ENCODE data around the gene CRY2. TPM values are rescaled to one million over a fixed set of nuclear protein-coding genes. Genes with fewer than 3 reads are reported as not detected.

The CRY2 gene
- total and polyA plus RNA-seq, 2 of the 13 experiments (the other 11 are each of a cell fraction or from before 2014, with no cell fraction given): 10.1 to 12.2 TPM

DNA sequence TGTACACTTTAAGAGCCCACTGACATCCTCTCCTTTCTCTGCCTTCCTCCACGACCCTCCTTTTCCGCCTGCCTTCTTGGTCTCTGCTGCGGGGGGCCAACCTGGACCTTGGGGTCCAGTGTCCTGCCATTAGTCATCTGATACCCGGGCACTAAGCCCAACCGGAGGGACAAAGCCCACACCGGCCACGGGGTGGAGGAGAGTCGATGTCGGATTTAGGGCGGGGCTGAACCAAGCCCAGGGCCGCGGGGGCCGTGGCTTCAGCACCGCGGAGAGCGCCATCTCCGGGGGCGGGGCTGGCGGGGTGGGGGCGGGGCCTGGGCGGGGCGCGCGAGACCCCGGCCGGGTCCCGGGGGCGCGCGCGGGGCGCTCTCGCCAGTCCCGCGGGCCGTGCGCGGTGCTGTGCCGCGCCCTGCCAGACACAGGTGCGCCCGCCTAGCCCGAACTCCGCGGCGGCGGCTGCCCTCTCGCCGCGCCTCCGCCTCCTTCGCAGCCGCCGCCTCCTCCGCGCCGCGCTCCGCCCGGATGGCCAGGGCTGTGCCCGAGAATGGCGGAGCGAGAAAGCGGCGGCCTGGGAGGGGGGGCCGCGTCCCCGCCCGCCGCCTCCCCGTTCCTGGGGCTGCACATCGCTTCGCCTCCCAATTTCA is 38.1 kb downstream of the CRY2 start, which contains the start of gene MAPK8IP1 (continued):
- TF ChIP-seq, protein P1, sequence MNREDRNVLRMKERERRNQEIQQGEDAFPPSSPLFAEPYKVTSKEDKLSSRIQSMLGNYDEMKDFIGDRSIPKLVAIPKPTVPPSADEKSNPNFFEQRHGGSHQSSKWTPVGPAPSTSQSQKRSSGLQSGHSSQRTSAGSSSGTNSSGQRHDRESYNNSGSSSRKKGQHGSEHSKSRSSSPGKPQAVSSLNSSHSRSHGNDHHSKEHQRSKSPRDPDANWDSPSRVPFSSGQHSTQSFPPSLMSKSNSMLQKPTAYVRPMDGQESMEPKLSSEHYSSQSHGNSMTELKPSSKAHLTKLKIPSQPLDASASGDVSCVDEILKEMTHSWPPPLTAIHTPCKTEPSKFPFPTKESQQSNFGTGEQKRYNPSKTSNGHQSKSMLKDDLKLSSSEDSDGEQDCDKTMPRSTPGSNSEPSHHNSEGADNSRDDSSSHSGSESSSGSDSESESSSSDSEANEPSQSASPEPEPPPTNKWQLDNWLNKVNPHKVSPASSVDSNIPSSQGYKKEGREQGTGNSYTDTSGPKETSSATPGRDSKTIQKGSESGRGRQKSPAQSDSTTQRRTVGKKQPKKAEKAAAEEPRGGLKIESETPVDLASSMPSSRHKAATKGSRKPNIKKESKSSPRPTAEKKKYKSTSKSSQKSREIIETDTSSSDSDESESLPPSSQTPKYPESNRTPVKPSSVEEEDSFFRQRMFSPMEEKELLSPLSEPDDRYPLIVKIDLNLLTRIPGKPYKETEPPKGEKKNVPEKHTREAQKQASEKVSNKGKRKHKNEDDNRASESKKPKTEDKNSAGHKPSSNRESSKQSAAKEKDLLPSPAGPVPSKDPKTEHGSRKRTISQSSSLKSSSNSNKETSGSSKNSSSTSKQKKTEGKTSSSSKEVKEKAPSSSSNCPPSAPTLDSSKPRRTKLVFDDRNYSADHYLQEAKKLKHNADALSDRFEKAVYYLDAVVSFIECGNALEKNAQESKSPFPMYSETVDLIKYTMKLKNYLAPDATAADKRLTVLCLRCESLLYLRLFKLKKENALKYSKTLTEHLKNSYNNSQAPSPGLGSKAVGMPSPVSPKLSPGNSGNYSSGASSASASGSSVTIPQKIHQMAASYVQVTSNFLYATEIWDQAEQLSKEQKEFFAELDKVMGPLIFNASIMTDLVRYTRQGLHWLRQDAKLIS (CRISPR knock-in tag; IDR thresholded peaks at IDR 0.05): no peak
- TF ChIP-seq, protein P2, sequence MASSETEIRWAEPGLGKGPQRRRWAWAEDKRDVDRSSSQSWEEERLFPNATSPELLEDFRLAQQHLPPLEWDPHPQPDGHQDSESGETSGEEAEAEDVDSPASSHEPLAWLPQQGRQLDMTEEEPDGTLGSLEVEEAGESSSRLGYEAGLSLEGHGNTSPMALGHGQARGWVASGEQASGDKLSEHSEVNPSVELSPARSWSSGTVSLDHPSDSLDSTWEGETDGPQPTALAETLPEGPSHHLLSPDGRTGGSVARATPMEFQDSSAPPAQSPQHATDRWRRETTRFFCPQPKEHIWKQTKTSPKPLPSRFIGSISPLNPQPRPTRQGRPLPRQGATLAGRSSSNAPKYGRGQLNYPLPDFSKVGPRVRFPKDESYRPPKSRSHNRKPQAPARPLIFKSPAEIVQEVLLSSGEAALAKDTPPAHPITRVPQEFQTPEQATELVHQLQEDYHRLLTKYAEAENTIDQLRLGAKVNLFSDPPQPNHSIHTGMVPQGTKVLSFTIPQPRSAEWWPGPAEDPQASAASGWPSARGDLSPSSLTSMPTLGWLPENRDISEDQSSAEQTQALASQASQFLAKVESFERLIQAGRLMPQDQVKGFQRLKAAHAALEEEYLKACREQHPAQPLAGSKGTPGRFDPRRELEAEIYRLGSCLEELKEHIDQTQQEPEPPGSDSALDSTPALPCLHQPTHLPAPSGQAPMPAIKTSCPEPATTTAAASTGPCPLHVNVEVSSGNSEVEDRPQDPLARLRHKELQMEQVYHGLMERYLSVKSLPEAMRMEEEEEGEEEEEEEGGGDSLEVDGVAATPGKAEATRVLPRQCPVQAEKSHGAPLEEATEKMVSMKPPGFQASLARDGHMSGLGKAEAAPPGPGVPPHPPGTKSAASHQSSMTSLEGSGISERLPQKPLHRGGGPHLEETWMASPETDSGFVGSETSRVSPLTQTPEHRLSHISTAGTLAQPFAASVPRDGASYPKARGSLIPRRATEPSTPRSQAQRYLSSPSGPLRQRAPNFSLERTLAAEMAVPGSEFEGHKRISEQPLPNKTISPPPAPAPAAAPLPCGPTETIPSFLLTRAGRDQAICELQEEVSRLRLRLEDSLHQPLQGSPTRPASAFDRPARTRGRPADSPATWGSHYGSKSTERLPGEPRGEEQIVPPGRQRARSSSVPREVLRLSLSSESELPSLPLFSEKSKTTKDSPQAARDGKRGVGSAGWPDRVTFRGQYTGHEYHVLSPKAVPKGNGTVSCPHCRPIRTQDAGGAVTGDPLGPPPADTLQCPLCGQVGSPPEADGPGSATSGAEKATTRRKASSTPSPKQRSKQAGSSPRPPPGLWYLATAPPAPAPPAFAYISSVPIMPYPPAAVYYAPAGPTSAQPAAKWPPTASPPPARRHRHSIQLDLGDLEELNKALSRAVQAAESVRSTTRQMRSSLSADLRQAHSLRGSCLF (CRISPR knock-in tag; IDR thresholded peaks at IDR 0.05; ENCODE audit: borderline replicate concordance): no peak
- TF ChIP-seq HIVEP1 (CRISPR knock-in tag; IDR thresholded peaks at IDR 0.05) (0 out of 2 replicates have a peak, but pooled peaks have one; percentile 24), SNRNP70 (IDR thresholded peaks at IDR 0.05; ENCODE audit: low read depth, low read length) (no peak), ZNF232 (CRISPR knock-in tag; IDR thresholded peaks at IDR 0.05; ENCODE audit: borderline replicate concordance) (peak; percentile 37; the same call in 1 of the 2 replicates), BHLHE40 (IDR thresholded peaks at IDR 0.05; ENCODE audit: low read length) (no peak), NAIF1 (CRISPR knock-in tag; IDR thresholded peaks at IDR 0.05; ENCODE audit: borderline replicate concordance) (no peak), ZNF547 (CRISPR knock-in tag; IDR thresholded peaks at IDR 0.05) (no peak), HMG20B (CRISPR knock-in tag; conservative IDR thresholded peaks at IDR 0.05) (no peak), ZNF33A (CRISPR knock-in tag; IDR thresholded peaks at IDR 0.05; ENCODE audit: borderline replicate concordance) (no peak), FOSL1 (CRISPR knock-in tag; IDR thresholded peaks at IDR 0.05; ENCODE audit: borderline replicate concordance) (no peak), RXRB (CRISPR knock-in tag; IDR thresholded peaks at IDR 0.05; ENCODE audit: borderline replicate concordance) (no peak)
- TF ChIP-seq, protein P3, sequence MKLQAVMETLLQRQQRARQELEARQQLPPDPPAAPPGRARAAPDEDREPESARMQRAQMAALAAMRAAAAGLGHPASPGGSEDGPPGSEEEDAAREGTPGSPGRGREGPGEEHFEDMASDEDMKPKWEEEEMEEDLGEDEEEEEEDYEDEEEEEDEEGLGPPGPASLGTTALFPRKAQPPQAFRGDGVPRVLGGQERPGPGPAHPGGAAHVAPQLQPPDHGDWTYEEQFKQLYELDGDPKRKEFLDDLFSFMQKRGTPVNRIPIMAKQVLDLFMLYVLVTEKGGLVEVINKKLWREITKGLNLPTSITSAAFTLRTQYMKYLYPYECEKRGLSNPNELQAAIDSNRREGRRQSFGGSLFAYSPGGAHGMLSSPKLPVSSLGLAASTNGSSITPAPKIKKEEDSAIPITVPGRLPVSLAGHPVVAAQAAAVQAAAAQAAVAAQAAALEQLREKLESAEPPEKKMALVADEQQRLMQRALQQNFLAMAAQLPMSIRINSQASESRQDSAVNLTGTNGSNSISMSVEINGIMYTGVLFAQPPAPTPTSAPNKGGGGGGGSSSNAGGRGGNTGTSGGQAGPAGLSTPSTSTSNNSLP (IDR thresholded peaks at IDR 0.05; ENCODE audit: low read depth, low read length): no peak
- TF ChIP-seq, protein P4, sequence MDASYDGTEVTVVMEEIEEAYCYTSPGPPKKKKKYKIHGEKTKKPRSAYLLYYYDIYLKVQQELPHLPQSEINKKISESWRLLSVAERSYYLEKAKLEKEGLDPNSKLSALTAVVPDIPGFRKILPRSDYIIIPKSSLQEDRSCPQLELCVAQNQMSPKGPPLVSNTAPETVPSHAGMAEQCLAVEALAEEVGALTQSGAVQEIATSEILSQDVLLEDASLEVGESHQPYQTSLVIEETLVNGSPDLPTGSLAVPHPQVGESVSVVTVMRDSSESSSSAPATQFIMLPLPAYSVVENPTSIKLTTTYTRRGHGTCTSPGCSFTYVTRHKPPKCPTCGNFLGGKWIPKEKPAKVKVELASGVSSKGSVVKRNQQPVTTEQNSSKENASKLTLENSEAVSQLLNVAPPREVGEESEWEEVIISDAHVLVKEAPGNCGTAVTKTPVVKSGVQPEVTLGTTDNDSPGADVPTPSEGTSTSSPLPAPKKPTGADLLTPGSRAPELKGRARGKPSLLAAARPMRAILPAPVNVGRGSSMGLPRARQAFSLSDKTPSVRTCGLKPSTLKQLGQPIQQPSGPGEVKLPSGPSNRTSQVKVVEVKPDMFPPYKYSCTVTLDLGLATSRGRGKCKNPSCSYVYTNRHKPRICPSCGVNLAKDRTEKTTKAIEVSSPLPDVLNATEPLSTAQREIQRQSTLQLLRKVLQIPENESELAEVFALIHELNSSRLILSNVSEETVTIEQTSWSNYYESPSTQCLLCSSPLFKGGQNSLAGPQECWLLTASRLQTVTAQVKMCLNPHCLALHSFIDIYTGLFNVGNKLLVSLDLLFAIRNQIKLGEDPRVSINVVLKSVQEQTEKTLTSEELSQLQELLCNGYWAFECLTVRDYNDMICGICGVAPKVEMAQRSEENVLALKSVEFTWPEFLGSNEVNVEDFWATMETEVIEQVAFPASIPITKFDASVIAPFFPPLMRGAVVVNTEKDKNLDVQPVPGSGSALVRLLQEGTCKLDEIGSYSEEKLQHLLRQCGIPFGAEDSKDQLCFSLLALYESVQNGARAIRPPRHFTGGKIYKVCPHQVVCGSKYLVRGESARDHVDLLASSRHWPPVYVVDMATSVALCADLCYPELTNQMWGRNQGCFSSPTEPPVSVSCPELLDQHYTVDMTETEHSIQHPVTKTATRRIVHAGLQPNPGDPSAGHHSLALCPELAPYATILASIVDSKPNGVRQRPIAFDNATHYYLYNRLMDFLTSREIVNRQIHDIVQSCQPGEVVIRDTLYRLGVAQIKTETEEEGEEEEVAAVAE (CRISPR knock-in tag; IDR thresholded peaks at IDR 0.05; ENCODE audit: borderline replicate concordance): 0 out of 2 replicates have a peak, but pooled peaks have one; percentile 49

Data from HepG2 (cell line).